VCaP (cell line): Measurements from ENCODE around the gene TMEM35B.

Source experiments
- H3K27ac ChIP-seq: fragments of 450-650 bp; 2 replicates; pipeline ENCODE4 v1.5.1; 2017
- CTCF ChIP-seq: fragments of 450-650 bp; conservative IDR thresholded peaks from 2 replicates; pipeline ENCODE4 v1.5.1; 2017; ENCODE audit warnings: mild to moderate bottlenecking, moderate library complexity

Gene TMEM35B

GRCh38 chr1:34984435-34984792 lies 733 bp downstream of the TMEM35B start:
- no peak for TF ChIP-seq CTCF
- H3K27ac ChIP-seq: peak overlapping the region; percentile 86

GRCh38 chr1:34983700-34984355 lies 1.3 kb downstream of the TMEM35B start:
- H3K27ac ChIP-seq: peak overlapping the region; percentile 86
- no peak for TF ChIP-seq CTCF

- H3K27ac ChIP-seq: no peak overlapping the region
- no peak for TF ChIP-seq CTCF
Measured at GRCh38 chr1:34982820-34983376, 2.2 kb downstream of the TMEM35B start.

GRCh38 chr1:34980715-34981114 lies 4.4 kb downstream of the TMEM35B start:
- TF ChIP-seq CTCF: no peak
- H3K27ac ChIP-seq: no peak overlapping the region

GRCh38 chr1:34978921-34979320 lies 6.2 kb downstream of the TMEM35B start:
- no peak for TF ChIP-seq CTCF
- peak overlapping the region; percentile 41; the same call in 1 of the 2 replicates for H3K27ac ChIP-seq

- TF ChIP-seq CTCF: no peak
Measured at GRCh38 chr1:34977858-34978257, 7.3 kb downstream of the TMEM35B start.

GRCh38 chr1:34977210-34977471 lies 8.0 kb downstream of the TMEM35B start:
- TF ChIP-seq CTCF: no peak
- H3K27ac ChIP-seq: no peak overlapping the region

More at GRCh38 chr1:34977858-34978257, 7.3 kb downstream of the TMEM35B start:
- peak overlapping the region; percentile 41 for H3K27ac ChIP-seq
